Hepatocyte (in vitro differentiated cells): ENCODE measurements around the gene CNTNAP2.

Source experiments
- CTCF ChIP-seq: fragments of 200-600 bp; sonication (generic); IDR thresholded peaks from 2 replicates; pipeline ENCODE4 v1.5.1; 2016; ENCODE audit warnings: antibody characterized with exemption, mild to moderate bottlenecking; ENCODE audit not compliant: poor library complexity
- EZH2phosphoT487 ChIP-seq: fragments of 200-600 bp; sonication (generic); IDR thresholded peaks from one replicate; pipeline ENCODE4 v1.6.1; 2018; ENCODE audit warnings: antibody characterized with exemption, mild to moderate bottlenecking, low read depth, moderate library complexity; ENCODE audit not compliant: unreplicated experiment, severe bottlenecking

GRCh38 chr7:146754385-146754784, 637.8 kb downstream of the CNTNAP2 start:
- TF ChIP-seq CTCF = no peak
- no peak for TF ChIP-seq EZH2phosphoT487
